Keratinocyte (primary cell): ENCODE results near the gene EXT2. TPM values are rescaled to one million over a fixed set of nuclear protein-coding genes. Genes with fewer than 3 reads are reported as not detected.

ENCODE experiments used
- DNase-seq: peaks from one replicate; pipeline ENCODE4 v3.0.0-alpha.2; 2011; ENCODE audit warnings: low read depth, missing footprints, low spot score
- FAIRE-seq: peaks from 2 replicates; lab custom pipeline; 2011; peaks lifted over from hg19 to GRCh38; lab: Jason Lieb, UNC
- H2AFZ ChIP-seq: 2 replicates; pipeline ENCODE4 v1.6.0; 2012; ENCODE audit warnings: low read length, control low read depth, inconsistent platforms; ENCODE audit not compliant: control insufficient read depth
- H3K27ac ChIP-seq: 2 replicates; pipeline ENCODE4 v1.5.1; 2011; ENCODE audit warnings: low read length; ENCODE audit not compliant: control insufficient read depth, insufficient read depth
- H3K27me3 ChIP-seq: 3 replicates; pipeline ENCODE4 v1.6.0; 2011; ENCODE audit warnings: low read length; ENCODE audit not compliant: control insufficient read depth, insufficient read depth; ENCODE audit errors: extremely low read depth
- H3K36me3 ChIP-seq, 2 experiments: 2 replicates in 1 of 2; 3 replicates in 1 of 2; pipeline ENCODE4 v1.5.1; 2011; ENCODE audit warnings: low read length in 2 of 2, mild to moderate bottlenecking in 1 of 2; ENCODE audit not compliant: control insufficient read depth in 2 of 2, insufficient read depth in 2 of 2; ENCODE audit errors: extremely low read depth in 1 of 2
- H3K4me1 ChIP-seq: 3 replicates; pipeline ENCODE4 v1.5.1; 2011; ENCODE audit warnings: low read length; ENCODE audit not compliant: control insufficient read depth, insufficient read depth; ENCODE audit errors: extremely low read depth
- H3K4me2 ChIP-seq: 3 replicates; pipeline ENCODE4 v1.6.0; 2011; ENCODE audit warnings: low read depth, low read length; ENCODE audit not compliant: control insufficient read depth, insufficient read depth; ENCODE audit errors: extremely low read depth
- H3K4me3 ChIP-seq, 3 experiments: fragments of 200-600 bp in 1 of 3; sonication (generic) in 1 of 3; 2 replicates in 2 of 3; 3 replicates in 1 of 3; pipeline ENCODE4 v1.5.1; 2011 to 2016; ENCODE audit warnings: low read length in 3 of 3, mild to moderate bottlenecking in 3 of 3, control low read depth in 2 of 3, inconsistent platforms in 1 of 3, low read depth in 1 of 3, mixed read lengths in 1 of 3, mixed run types in 1 of 3, moderate library complexity in 1 of 3; ENCODE audit not compliant: control insufficient read depth in 2 of 3, insufficient read depth in 2 of 3; ENCODE audit errors: extremely low read depth in 1 of 3
- H3K79me2 ChIP-seq: 2 replicates; pipeline ENCODE4 v1.6.0; 2012; ENCODE audit warnings: low read length; ENCODE audit not compliant: control insufficient read depth, insufficient read depth
- H3K9ac ChIP-seq: 3 replicates; pipeline ENCODE4 v1.6.0; 2011; ENCODE audit warnings: low read length; ENCODE audit not compliant: control insufficient read depth, insufficient read depth; ENCODE audit errors: extremely low read depth
- H3K9me1 ChIP-seq: 3 replicates; pipeline ENCODE4 v1.6.0; 2011; ENCODE audit warnings: low read length; ENCODE audit not compliant: control insufficient read depth, insufficient read depth; ENCODE audit errors: extremely low read depth
- H3K9me3 ChIP-seq: 2 replicates; pipeline ENCODE4 v1.5.1; 2012; ENCODE audit warnings: low read depth, low read length; ENCODE audit not compliant: control insufficient read depth
- H4K20me1 ChIP-seq: 3 replicates; pipeline ENCODE4 v1.6.0; 2011; ENCODE audit warnings: low read length; ENCODE audit not compliant: control insufficient read depth, insufficient read depth; ENCODE audit errors: extremely low read depth
- EZH2 ChIP-seq: IDR thresholded peaks from one replicate; pipeline ENCODE4 v1.6.1; 2012; ENCODE audit warnings: inconsistent platforms, mild to moderate bottlenecking, low read length, moderate library complexity
- dilution Hi-C: fragments of 300-500 bp; cut with MboI; formaldehyde crosslinking; loops from one replicate; pipeline ENCODE4 v1.7.0; 2020; ENCODE audit warnings: low sequenced_read_pairs; ENCODE audit not compliant: extremely low pct_ligation_motif_present
- polyA plus RNA-seq, 5 experiments: library from polyadenylated mRNA; depleted of rRNA in 3 of 5; stranded (reverse) in 3 of 5; stranded (forward) in 1 of 5; unstranded in 1 of 5; fragments of >200 nt; gene quantifications; 1 replicate in 1 of 5; 2 replicates in 3 of 5; 3 replicates in 1 of 5; pipeline versions ENCODE4 v1.2.1 to v1.2.3, GENCODE V29; 2011 to 2012; ENCODE audit warnings: missing spikeins in 2 of 5, low read depth in 1 of 5, low replicate concordance in 1 of 5
- TF ChIP-seq, protein P1 (sequence below), 3 experiments: IDR thresholded peaks in 1 of 3; conservative IDR thresholded peaks in 1 of 3; optimal IDR thresholded peaks in 1 of 3; 2 replicates in 2 of 3; 3 replicates in 1 of 3; pipeline versions ENCODE3 to v1.5.1; 2011; ENCODE audit warnings: low read length in 3 of 3, mild to moderate bottlenecking in 3 of 3, moderate library complexity in 2 of 3, control low read depth in 1 of 3, inconsistent platforms in 1 of 3; ENCODE audit not compliant: insufficient read depth in 2 of 3; ENCODE audit errors: extremely low read depth in 1 of 3

EXT2 gene
- polyA plus RNA-seq, 1 donor (not counting 4 experiments of a cell fraction or from before 2014, with no cell fraction given), result 148 TPM

DNA sequence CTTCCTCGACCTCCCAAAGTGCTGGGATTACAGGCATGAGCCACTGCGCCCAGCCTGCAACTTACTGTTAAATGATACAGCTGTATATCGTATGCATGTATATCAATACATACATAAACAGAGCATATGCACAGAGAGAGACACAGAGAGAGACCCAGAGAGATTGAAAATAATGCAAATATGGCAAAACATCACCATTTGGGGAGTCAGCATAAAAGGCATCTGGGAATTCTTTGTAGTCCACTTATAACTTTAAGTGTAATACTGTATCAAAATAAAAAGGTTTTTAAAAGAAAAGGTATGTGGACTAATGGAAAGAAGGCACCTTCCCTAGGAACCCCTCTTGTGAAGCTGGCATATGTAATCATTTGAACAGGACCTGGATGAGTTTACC, 192.7 kb downstream of the EXT2 start:
- no peak for TF ChIP-seq EZH2
- TF ChIP-seq, protein P1, sequence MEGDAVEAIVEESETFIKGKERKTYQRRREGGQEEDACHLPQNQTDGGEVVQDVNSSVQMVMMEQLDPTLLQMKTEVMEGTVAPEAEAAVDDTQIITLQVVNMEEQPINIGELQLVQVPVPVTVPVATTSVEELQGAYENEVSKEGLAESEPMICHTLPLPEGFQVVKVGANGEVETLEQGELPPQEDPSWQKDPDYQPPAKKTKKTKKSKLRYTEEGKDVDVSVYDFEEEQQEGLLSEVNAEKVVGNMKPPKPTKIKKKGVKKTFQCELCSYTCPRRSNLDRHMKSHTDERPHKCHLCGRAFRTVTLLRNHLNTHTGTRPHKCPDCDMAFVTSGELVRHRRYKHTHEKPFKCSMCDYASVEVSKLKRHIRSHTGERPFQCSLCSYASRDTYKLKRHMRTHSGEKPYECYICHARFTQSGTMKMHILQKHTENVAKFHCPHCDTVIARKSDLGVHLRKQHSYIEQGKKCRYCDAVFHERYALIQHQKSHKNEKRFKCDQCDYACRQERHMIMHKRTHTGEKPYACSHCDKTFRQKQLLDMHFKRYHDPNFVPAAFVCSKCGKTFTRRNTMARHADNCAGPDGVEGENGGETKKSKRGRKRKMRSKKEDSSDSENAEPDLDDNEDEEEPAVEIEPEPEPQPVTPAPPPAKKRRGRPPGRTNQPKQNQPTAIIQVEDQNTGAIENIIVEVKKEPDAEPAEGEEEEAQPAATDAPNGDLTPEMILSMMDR (optimal IDR thresholded peaks at IDR 0.05 in 1 of 3, IDR thresholded peaks at IDR 0.05 in 1 of 3, conservative IDR thresholded peaks at IDR 0.05 in 1 of 3; ENCODE audit: extremely low read depth in 1 of 3, insufficient read depth in 2 of 3, low read length in 3 of 3), result no peak
- no peak overlapping the region for H3K27ac ChIP-seq
- no peak overlapping the region for H2AFZ ChIP-seq
- FAIRE-seq, result no peak
- no peaks in the 10 kb centered on the region for H3K9me1 ChIP-seq
- no peak overlapping the region for H3K4me2 ChIP-seq
- H3K4me1 ChIP-seq, result peaks cover 12% of the 10 kb centered on the region
- H3K79me2 ChIP-seq, result no peaks in the 10 kb centered on the region
- no peak for DNase-seq
- no peaks in the 10 kb centered on the region for H3K36me3 ChIP-seq
- dilution Hi-C loops, result no loop called here
- H3K27me3 ChIP-seq, result peaks cover 2% of the 10 kb centered on the region
- H3K9ac ChIP-seq, result no peak overlapping the region
- H3K4me3 ChIP-seq, result no peak overlapping the region
- H4K20me1 ChIP-seq, result no peaks in the 10 kb centered on the region
- H3K9me3 ChIP-seq, result no peaks in the 10 kb centered on the region

DNA sequence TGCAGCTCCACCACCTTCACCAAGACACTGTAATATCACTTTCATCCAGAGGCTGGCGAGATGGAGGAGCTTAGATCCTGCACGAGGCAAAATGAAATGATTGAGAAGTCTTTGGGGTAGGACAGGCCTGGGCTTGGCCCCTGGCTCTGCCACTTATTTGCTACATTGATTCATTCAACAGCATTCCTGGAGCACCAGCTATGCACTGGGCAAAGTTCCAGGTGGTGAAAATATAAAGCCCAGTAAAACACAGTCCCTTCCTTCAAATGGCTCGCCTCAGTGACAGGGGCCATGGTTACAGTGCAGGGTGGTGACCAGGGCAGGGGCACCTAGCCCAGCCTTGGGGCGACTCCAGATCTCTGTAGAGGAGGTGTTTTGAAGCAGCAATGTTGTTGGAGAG, 194.7 kb downstream of the EXT2 start:
- peak overlapping the region; percentile 4 for H3K4me2 ChIP-seq
- no peak for DNase-seq

More for the DNA sequence above, 194.7 kb downstream of the EXT2 start:
- dilution Hi-C loops, result no loop called here
- H3K79me2 ChIP-seq, result no peaks in the 10 kb centered on the region
- H3K27me3 ChIP-seq, result peaks cover 16% of the 10 kb centered on the region
- H3K4me3 ChIP-seq, result no peak overlapping the region
- no peaks in the 10 kb centered on the region for H3K9me1 ChIP-seq
- no peak overlapping the region for H2AFZ ChIP-seq
- H3K4me1 ChIP-seq, result peaks cover 12% of the 10 kb centered on the region
- H4K20me1 ChIP-seq, result no peaks in the 10 kb centered on the region
- H3K9ac ChIP-seq, result no peak overlapping the region
- no peak overlapping the region for H3K27ac ChIP-seq
- no peak for TF ChIP-seq EZH2
- TF ChIP-seq, protein P1 (optimal IDR thresholded peaks at IDR 0.05 in 1 of 3, IDR thresholded peaks at IDR 0.05 in 1 of 3, conservative IDR thresholded peaks at IDR 0.05 in 1 of 3; ENCODE audit: extremely low read depth in 1 of 3, insufficient read depth in 2 of 3, low read length in 3 of 3), result peak in 1 of 3 experiments; percentile 6
- H3K9me3 ChIP-seq, result no peaks in the 10 kb centered on the region
- no peaks in the 10 kb centered on the region for H3K36me3 ChIP-seq
- peak; percentile 93 for FAIRE-seq

Other genes starting within 250 kb of the EXT2 start
- gene ALKBH3, start 214.8 kb upstream of the EXT2 start, polyA plus RNA-seq, result 34.4 to 49.9 TPM (median 42.4 TPM) in 3 replicates
- gene C11orf96, start 153.0 kb upstream of the EXT2 start, polyA plus RNA-seq, result 0.22 to 0.30 TPM in 2 of 3 replicates, not detected in the other
- not detected in 3 replicates for gene ACCSL, start 47.7 kb upstream of the EXT2 start, polyA plus RNA-seq
- 4.1 to 7.1 TPM (median 4.6 TPM) in 3 replicates for gene ACCS, start 29.4 kb upstream of the EXT2 start, polyA plus RNA-seq
- gene ALX4, start 214.5 kb downstream of the EXT2 start, polyA plus RNA-seq, result 0.02 TPM in 1 of 3 replicates, not detected in the others